NCI-H2107 treated with DMSO at 0.1 percent for 48 hours (cell line): ENCODE results near the gene CYYR1.

Experiments
- DNase-seq: peaks from one replicate; lab custom pipeline; 2025; ENCODE audit not compliant: unreplicated experiment; lab: John Stamatoyannopoulos, UW

The CYYR1 gene

GRCh38 chr21:26443291-26443690 lies 129.8 kb downstream of the CYYR1 start:
- no peak for DNase-seq

- DNase-seq = no peak
Measured at GRCh38 chr21:26441149-26441548, 131.9 kb downstream of the CYYR1 start.

- no peak for DNase-seq
Measured at GRCh38 chr21:26438976-26439375, 134.1 kb downstream of the CYYR1 start.

GRCh38 chr21:26437326-26438009 lies 135.6 kb downstream of the CYYR1 start:
- DNase-seq = no peak

- no peak for DNase-seq
Measured at GRCh38 chr21:26433386-26433785, 139.7 kb downstream of the CYYR1 start.

- no peak for DNase-seq
Measured at GRCh38 chr21:26432410-26432809, 140.7 kb downstream of the CYYR1 start.

GRCh38 chr21:26425576-26425975 lies 147.5 kb downstream of the CYYR1 start:
- DNase-seq = no peak

- no peak for DNase-seq
Measured at GRCh38 chr21:26423511-26423910, 149.6 kb downstream of the CYYR1 start.

GRCh38 chr21:26422706-26423105 lies 150.4 kb downstream of the CYYR1 start:
- no peak for DNase-seq

- DNase-seq = no peak
Measured at GRCh38 chr21:26422138-26422537, 150.9 kb downstream of the CYYR1 start.

GRCh38 chr21:26421724-26422123 lies 151.4 kb downstream of the CYYR1 start:
- no peak for DNase-seq
